MM.1S (cell line): ENCODE results near the gene EMP3.

Source experiments
- DNase-seq: peaks from one replicate; pipeline ENCODE4 v3.0.0-alpha.2; 2015
- H2AFZ ChIP-seq: fragments of 300-600 bp; sonication (generic); 2 replicates; pipeline ENCODE4 v1.6.0; 2016; ENCODE audit warnings: antibody characterized with exemption, low read length
- H3F3A ChIP-seq: fragments of 300-600 bp; sonication (generic); 2 replicates; pipeline ENCODE4 v1.6.1; 2016; ENCODE audit warnings: mild to moderate bottlenecking, antibody characterized with exemption, low read length, moderate library complexity, mixed read lengths; ENCODE audit not compliant: insufficient read depth
- H3K27ac ChIP-seq: fragments of 300-600 bp; sonication (generic); 2 replicates; pipeline ENCODE4 v1.5.1; 2016; ENCODE audit warnings: mild to moderate bottlenecking, low read length
- H3K27me3 ChIP-seq: fragments of 300-600 bp; sonication (generic); replicated peaks from 2 replicates; pipeline ENCODE4 v1.6.0; 2016; ENCODE audit warnings: low read length; ENCODE audit not compliant: insufficient read depth
- H3K36me3 ChIP-seq: fragments of 300-600 bp; sonication (generic); replicated peaks from 2 replicates; pipeline ENCODE4 v1.6.1; 2016; ENCODE audit warnings: mild to moderate bottlenecking, low read length, mixed read lengths; ENCODE audit not compliant: insufficient read depth
- H3K4me1 ChIP-seq: fragments of 300-600 bp; sonication (generic); 2 replicates; pipeline ENCODE4 v1.6.1; 2016; ENCODE audit warnings: low read length, mixed read lengths
- H3K4me2 ChIP-seq: fragments of 300-600 bp; sonication (generic); 2 replicates; pipeline ENCODE4 v1.6.0; 2016; ENCODE audit warnings: low read depth, low read length
- H3K4me3 ChIP-seq: fragments of 300-600 bp; sonication (generic); 2 replicates; pipeline ENCODE4 v1.5.1; 2016; ENCODE audit warnings: low read length, mixed read lengths
- H3K79me2 ChIP-seq: fragments of 300-600 bp; sonication (generic); 2 replicates; pipeline ENCODE4 v1.6.1; 2016; ENCODE audit warnings: mixed run types, low read length, mixed read lengths
- H3K9ac ChIP-seq: fragments of 300-600 bp; sonication (generic); 2 replicates; pipeline ENCODE4 v1.6.1; 2016; ENCODE audit warnings: low read length, mixed read lengths
- H3K9me2 ChIP-seq: fragments of 300-600 bp; sonication (generic); replicated peaks from 2 replicates; pipeline ENCODE4 v1.6.1; 2016; ENCODE audit warnings: mild to moderate bottlenecking, low read length, mixed read lengths; ENCODE audit not compliant: insufficient read depth
- H3K9me3 ChIP-seq: fragments of 300-600 bp; sonication (generic); replicated peaks from 2 replicates; pipeline ENCODE4 v1.6.1; 2016; ENCODE audit warnings: mild to moderate bottlenecking, low read length, mixed read lengths; ENCODE audit not compliant: insufficient read depth
- H4K20me1 ChIP-seq: fragments of 300-600 bp; sonication (generic); 2 replicates; pipeline ENCODE4 v1.6.1; 2016; ENCODE audit warnings: mild to moderate bottlenecking, low read length, moderate library complexity, mixed read lengths; ENCODE audit not compliant: insufficient read depth
- EZH2 ChIP-seq: fragments of 300-600 bp; sonication (generic); optimal IDR thresholded peaks from 2 replicates; pipeline ENCODE3; 2017; ENCODE audit warnings: low read depth, mild to moderate bottlenecking, antibody characterized with exemption, low read length, mixed read lengths
- EZH2phosphoT487 ChIP-seq: fragments of 300-600 bp; sonication (generic); IDR thresholded peaks from 2 replicates; pipeline ENCODE4 v1.6.1; 2018; ENCODE audit warnings: antibody characterized with exemption, low read length
- TF ChIP-seq, protein P1 (sequence below): fragments of 300-600 bp; sonication (generic); IDR thresholded peaks from 2 replicates; pipeline ENCODE4 v1.5.1; 2016; ENCODE audit warnings: antibody characterized with exemption, low read length, mixed read lengths

Gene EMP3, protein sequence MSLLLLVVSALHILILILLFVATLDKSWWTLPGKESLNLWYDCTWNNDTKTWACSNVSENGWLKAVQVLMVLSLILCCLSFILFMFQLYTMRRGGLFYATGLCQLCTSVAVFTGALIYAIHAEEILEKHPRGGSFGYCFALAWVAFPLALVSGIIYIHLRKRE

DNA sequence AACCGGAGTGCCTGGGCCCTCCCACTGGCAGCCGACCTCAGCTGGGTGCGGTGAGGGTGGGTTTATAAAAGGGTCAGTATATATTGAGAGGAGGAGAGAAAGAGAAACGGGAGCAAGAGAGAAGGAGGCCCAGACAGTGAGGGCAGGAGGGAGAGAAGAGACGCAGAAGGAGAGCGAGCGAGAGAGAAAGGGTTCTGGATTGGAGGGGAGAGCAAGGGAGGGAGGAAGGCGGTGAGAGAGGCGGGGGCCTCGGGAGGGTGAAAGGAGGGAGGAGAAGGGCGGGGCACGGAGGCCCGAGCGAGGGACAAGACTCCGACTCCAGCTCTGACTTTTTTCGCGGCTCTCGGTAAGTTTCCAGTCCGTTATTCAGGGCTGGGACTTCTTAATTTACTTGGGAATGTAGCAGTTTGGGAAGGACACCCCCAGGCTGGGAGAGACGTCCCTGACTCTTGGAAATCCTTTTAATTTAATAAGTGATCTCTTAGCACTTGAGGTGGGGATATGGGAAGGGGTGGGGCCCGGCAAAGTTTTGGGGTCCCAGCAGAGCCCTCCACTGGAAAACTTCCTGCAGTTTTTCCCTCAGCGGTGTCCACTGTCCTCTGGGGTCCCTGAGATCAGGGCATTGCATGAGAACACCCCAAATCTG is at the start of gene EMP3:
Gene EMP3 (plus strand): TSS at position 288 of the 646 bp plus-strand sequence. CDS start 1,293 bp downstream, outside the sequence.
- Histone ChIP-seq H3K4me2 (peak within 1 kb of the TSS; percentile 86), H3K9ac (peak within 1 kb of the TSS; percentile 53; the same call in 1 of the 2 replicates), H4K20me1 (no peaks in the 10 kb centered on the region), H3K36me3 (no peaks in the 10 kb centered on the region), H3K4me3 (peak within 1 kb of the TSS; percentile 57), H3K79me2 (0 out of 2 replicates have a peak, but pooled peaks cover 2% of the 10 kb centered on the region), H3F3A (peaks cover 14% of the 10 kb centered on the region), H3K9me3 (no peaks in the 10 kb centered on the region), H3K9me2 (no peaks in the 10 kb centered on the region), H3K27me3 (no peaks in the 10 kb centered on the region), H3K4me1 (peaks cover 38% of the 10 kb centered on the region), H2AFZ (peak within 1 kb of the TSS; percentile 75), H3K27ac (peak within 1 kb of the TSS; percentile 37; the same call in 1 of the 2 replicates)
- TF ChIP-seq EZH2 (no peak), EZH2phosphoT487 (no peak)
- TF ChIP-seq, protein P1, sequence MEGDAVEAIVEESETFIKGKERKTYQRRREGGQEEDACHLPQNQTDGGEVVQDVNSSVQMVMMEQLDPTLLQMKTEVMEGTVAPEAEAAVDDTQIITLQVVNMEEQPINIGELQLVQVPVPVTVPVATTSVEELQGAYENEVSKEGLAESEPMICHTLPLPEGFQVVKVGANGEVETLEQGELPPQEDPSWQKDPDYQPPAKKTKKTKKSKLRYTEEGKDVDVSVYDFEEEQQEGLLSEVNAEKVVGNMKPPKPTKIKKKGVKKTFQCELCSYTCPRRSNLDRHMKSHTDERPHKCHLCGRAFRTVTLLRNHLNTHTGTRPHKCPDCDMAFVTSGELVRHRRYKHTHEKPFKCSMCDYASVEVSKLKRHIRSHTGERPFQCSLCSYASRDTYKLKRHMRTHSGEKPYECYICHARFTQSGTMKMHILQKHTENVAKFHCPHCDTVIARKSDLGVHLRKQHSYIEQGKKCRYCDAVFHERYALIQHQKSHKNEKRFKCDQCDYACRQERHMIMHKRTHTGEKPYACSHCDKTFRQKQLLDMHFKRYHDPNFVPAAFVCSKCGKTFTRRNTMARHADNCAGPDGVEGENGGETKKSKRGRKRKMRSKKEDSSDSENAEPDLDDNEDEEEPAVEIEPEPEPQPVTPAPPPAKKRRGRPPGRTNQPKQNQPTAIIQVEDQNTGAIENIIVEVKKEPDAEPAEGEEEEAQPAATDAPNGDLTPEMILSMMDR: no peak
- peak; percentile 62 for DNase-seq

DNA sequence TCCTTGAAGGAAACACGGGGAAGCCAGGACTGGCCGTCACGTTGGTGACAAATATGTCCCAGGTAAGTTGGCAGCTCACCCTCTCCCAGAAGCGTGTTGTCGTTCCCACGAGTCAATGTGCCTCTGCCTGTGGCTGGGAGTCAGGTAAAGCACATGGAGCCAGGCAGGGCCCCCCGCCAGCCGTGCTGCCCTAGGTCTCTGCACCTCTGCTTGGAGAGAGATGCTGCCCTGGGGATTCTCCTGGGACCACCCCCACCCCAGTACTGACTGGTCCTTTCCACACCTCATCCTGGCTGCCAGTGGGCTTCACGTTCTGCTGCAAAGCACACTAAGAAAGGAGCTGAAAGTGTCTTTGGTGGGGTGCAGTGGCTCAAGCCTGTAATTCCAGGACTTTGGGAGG is 45.6 kb upstream of the EMP3 start:
- Histone ChIP-seq H2AFZ (no peak overlapping the region), H4K20me1 (no peaks in the 10 kb centered on the region), H3K9me2 (no peaks in the 10 kb centered on the region), H3K79me2 (no peaks in the 10 kb centered on the region), H3K36me3 (no peaks in the 10 kb centered on the region), H3K4me1 (no peaks in the 10 kb centered on the region), H3K9ac (no peak overlapping the region), H3K9me3 (no peaks in the 10 kb centered on the region), H3K27ac (no peak overlapping the region), H3K4me2 (no peak overlapping the region), H3K4me3 (no peak overlapping the region), H3F3A (no peaks in the 10 kb centered on the region), H3K27me3 (peaks cover 79% of the 10 kb centered on the region)
- no peak for DNase-seq
- TF ChIP-seq EZH2 (no peak), EZH2phosphoT487 (no peak)
- TF ChIP-seq, protein P1: no peak

DNA sequence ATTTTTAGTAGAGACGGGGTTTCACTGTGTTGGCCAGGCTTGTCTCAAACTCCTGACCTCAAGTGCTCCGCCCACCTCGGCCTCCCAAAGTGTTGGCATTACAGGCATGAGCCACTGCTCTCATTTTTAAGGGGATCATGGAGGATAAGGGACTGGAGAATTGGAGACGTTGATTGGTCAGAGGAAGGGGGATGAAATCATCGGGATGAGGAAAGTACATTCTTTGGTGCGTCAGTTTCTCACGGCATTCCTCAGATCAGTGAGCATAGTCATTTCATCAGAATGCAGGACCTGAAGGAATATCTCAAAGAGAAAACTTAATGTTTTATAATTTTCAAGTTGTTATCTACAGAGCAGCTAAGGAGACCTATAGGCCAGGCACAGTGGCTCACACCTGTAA is 41.4 kb upstream of the EMP3 start:
- Histone ChIP-seq H3K4me3 (no peak overlapping the region), H3K27me3 (peaks cover 84% of the 10 kb centered on the region), H3K9ac (no peak overlapping the region), H3K4me2 (no peak overlapping the region), H3K36me3 (no peaks in the 10 kb centered on the region), H3K9me3 (no peaks in the 10 kb centered on the region), H3K79me2 (no peaks in the 10 kb centered on the region), H3K27ac (no peak overlapping the region), H2AFZ (no peak overlapping the region), H3F3A (no peaks in the 10 kb centered on the region), H3K9me2 (no peaks in the 10 kb centered on the region), H3K4me1 (no peaks in the 10 kb centered on the region), H4K20me1 (no peaks in the 10 kb centered on the region)
- DNase-seq: no peak
- TF ChIP-seq EZH2phosphoT487: no peak
- no peak for TF ChIP-seq EZH2
- TF ChIP-seq, protein P1: no peak
